GM19324 (cell line): ENCODE measurements around the gene TMX2.
A peak's percentile ranks its signal among the peaks of the same experiment; 100 is the strongest.
"Not testable (repeated sequence)": the region's sequence is repeated elsewhere in the genome, so short reads cannot be mapped to it uniquely, and the experiment has no call there.

Experiments used
- ATAC-seq: cut with Tn5 transposase; IDR thresholded peaks from one replicate; pipeline ENCODE4 v1.9.1; 2021; ENCODE audit warnings: mild to moderate bottlenecking, moderate library complexity; ENCODE audit not compliant: unreplicated experiment, low FRiP score

The TMX2 gene

GRCh38 chr11:57711414-57712255, 758 bp upstream of the TMX2 start, which contains the start of gene MED19:
TSS of gene MED19 (minus strand) at chr11:57712215. CDS start at chr11:57712179, 36 bp downstream.
- peak; percentile 44 for ATAC-seq

GRCh38 chr11:57713835-57714234, 1.4 kb downstream of the TMX2 start:
- no peak for ATAC-seq

DNA sequence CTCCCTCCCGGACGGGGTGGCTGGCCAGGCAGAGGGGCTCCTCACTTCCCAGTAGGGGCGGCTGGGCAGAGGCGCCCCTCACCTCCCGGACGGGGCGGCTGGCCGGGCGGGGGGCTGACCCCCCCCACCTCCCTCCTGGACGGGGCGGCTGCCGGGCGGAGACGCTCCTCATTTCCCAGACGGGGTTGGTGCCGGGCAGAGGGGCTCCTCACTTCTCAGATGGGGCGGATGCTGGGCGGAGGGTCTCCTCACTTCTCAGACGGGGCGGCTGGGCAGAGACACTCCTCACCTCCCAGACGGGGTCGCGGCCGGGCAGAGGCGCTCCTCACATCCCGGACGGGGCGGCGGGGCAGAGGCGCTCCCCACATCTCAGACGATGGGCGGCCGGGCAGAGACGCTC, 4.3 kb downstream of the TMX2 start:
- not testable (repeated sequence) for ATAC-seq

GRCh38 chr11:57727185-57727584, 14.8 kb downstream of the TMX2 start:
- ATAC-seq = no peak

- no peak for ATAC-seq
Observed at GRCh38 chr11:57728829-57729228, 16.4 kb downstream of the TMX2 start.

GRCh38 chr11:57729479-57729878, 17.1 kb downstream of the TMX2 start:
- no peak for ATAC-seq

- ATAC-seq = no peak
Observed at GRCh38 chr11:57732661-57733060, 20.3 kb downstream of the TMX2 start.

GRCh38 chr11:57735619-57736298, 23.4 kb downstream of the TMX2 start:
- no peak for ATAC-seq

DNA sequence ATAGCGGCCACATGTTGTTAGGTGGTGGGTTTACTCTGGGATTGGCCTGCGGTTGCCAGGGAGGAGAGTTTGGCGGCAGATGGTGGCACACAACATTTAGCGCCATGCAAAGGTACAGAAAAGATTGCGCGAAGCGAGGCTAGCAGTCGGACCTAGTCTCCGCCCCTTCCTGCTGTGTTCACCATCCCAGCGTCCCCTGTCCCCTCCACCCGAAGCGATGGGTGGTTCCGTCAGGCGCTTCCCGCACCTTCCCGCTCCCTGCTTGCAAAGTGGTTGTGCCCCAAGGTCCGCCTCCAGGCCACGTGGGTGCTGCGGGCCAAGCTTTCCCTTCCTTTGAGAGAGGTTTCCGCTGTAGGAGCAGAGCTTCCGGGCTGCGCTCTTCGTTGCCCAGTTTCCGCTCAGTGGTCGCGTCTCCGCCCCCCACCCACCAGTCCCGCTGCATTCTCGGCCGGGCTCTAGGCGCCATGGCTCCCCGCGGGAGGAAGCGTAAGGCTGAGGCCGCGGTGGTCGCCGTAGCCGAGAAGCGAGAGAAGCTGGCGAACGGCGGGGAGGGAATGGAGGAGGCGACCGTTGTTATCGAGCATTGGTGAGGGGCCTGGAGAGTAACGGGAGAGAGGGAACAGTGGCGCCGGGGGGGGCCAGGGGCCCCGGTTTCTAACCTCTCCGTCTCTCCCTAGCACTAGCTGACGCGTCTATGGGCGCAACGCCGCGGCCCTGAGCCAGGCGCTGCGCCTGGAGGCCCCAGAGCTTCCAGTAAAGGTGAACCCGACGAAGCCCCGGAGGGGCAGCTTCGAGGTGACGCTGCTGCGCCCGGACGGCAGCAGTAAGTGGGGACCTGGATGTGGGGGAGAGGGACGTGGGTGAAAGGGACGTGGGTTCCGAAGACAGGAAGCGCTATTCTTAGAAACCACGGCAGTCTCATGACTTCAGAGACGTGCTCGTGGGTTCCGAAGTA, 29.0 kb downstream of the TMX2 start, which contains the start of gene SELENOH:
TSS of gene SELENOH (plus strand) at position 360 of the 955 bp plus-strand sequence. CDS start at position 465, 105 bp downstream.
- peak; percentile 93 for ATAC-seq

DNA sequence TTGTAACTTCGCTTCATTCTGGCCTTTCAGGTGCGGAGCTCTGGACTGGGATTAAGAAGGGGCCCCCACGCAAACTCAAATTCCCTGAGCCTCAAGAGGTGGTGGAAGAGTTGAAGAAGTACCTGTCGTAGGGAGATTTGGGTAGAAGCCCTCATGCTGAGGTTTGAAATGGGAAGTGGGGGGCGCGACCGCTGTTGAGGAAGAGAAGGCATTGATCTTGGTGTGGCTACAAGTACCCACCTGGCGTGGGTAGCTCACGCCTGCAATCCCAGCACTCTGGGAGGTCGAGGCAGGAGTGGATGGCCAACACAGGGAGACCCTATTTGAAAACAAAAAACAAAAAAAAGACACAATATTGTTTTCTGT, 29.7 kb downstream of the TMX2 start:
- no peak for ATAC-seq

GRCh38 chr11:57744357-57744756, 32.0 kb downstream of the TMX2 start:
- no peak for ATAC-seq

DNA sequence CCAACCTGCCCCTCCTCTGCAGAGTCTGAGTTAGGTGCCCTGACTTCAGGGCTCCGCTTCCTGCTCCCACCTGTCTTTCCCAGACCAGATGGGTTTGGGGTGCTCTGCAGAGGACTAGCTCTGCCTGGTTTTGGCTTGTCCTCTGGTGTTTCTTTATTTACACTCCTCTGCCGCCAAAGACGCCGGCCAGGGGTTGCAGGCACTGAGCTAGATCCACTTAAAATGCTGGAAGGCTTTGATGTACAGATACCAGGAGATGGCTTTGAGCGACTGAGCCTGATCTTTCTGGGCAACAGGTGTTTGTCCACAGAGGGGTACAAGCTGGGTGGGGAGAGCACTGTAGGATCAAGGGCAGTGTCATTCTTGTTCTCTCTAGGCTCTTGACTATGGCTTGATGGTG, 32.8 kb downstream of the TMX2 start:
- ATAC-seq = no peak

GRCh38 chr11:57746920-57747319, 34.5 kb downstream of the TMX2 start:
- no peak for ATAC-seq

GRCh38 chr11:57751176-57751575, 38.8 kb downstream of the TMX2 start:
- no peak for ATAC-seq

GRCh38 chr11:57751676-57752253, 39.4 kb downstream of the TMX2 start, which contains the start of gene BTBD18:
TSS of gene BTBD18 (minus strand) at chr11:57751819. CDS start at chr11:57751188, 631 bp downstream.
- no peak for ATAC-seq

- ATAC-seq = no peak
Observed at GRCh38 chr11:57752954-57753353, 40.6 kb downstream of the TMX2 start.

DNA sequence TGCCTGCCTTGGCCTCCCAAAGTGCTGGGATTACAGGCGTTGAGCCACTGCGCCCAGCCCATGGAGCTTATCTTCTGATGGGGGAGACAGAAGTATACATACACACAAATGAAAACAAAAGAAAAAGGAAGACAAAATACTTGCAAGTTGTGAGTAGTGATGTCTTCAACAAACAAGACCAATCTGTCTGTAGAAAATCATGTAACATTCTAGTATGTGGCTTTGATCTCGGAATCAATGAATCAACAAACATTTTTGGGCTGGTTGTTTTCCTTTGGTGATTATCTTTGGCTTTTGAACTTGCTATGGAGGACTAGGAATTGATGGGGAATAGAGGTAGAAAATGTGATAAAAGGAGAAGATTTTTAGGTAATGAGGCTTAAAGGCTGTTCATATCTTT, 45.8 kb downstream of the TMX2 start:
- no peak for ATAC-seq

- ATAC-seq = no peak
Observed at GRCh38 chr11:57761301-57762234, 49.2 kb downstream of the TMX2 start, which contains the start of gene CTNND1. TSS of gene CTNND1 (plus strand) at chr11:57761802. CDS start at chr11:57791479, 29,677 bp downstream.
